ENCODE measurements around the gene CHCHD3. TPM values are rescaled to one million over a fixed set of nuclear protein-coding genes. Genes with fewer than 3 reads are reported as not detected.

Gene CHCHD3
- total RNA-seq, 2 experiments from 2014 or later, result 83.5 to 83.8 TPM

DNA sequence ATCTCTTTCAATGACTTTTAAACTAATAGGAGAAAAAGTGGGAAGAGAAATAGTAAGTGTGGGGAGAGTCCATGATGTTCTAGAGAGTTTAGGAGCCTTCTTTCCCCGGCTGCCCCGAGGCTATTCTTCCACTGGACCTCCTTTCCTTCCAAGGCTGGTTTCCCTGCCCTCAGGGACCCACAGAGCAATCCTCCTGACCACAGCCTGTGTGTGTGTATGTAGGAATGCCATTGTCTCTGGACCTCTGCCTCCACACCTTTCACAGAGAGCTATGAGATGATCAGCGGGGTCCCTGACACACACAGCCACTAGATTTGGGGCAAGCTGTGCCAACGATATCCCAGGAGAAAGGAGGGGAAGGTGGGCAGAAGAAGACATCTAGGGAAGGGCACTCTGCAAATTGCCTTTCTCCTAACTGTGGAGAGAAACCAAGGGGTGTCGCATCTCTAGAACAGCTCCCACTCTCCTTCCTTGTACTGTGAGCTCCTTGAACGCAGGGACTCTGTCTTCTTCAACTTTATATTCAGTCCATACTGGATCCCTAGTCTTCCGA, 13.3 kb upstream of the CHCHD3 start:
- Histone ChIP-seq H3K27ac (ENCODE audit: low read depth, low read length, poor library complexity, severe bottlenecking) (no peak overlapping the region), H3K4me2 (ENCODE audit: low read length) (no peak overlapping the region), H3K79me2 (ENCODE audit: insufficient read depth, low read depth, low read length) (no peaks in the 10 kb centered on the region), H3K9me3 (ENCODE audit: low read length) (no peaks in the 10 kb centered on the region), H3K9me2 (ENCODE audit: insufficient read depth, low read length) (no peaks in the 10 kb centered on the region), H4K20me1 (ENCODE audit: insufficient read depth, low read length) (no peaks in the 10 kb centered on the region), H3K36me3 (ENCODE audit: insufficient read depth, low read length) (no peaks in the 10 kb centered on the region), H3K4me3 (ENCODE audit: low read depth, low read length, poor library complexity, severe bottlenecking) (no peak overlapping the region), H3K4me1 (ENCODE audit: insufficient read depth, low read length, poor library complexity, severe bottlenecking) (no peaks in the 10 kb centered on the region), H2AFZ (ENCODE audit: low read length) (no peak overlapping the region)
- intact Hi-C loops (cut with micrococcal nuclease; ENCODE audit: unreplicated experiment), result no loop called here
- ChIA-PET CTCF (ENCODE audit: unreplicated experiment) (no interaction called here), POLR2A (no interaction called here)
- no peak for TF ChIP-seq CTCF (conservative IDR thresholded peaks at IDR 0.05; ENCODE audit: low read length)
- TF ChIP-seq EZH2phosphoT487 (IDR thresholded peaks at IDR 0.05; ENCODE audit: borderline replicate concordance, low read depth, low read length), result no peak
- no peak for DNase-seq (ENCODE audit: low spot score)
- no TSS peak for BruUV-seq (replicated peaks)

DNA sequence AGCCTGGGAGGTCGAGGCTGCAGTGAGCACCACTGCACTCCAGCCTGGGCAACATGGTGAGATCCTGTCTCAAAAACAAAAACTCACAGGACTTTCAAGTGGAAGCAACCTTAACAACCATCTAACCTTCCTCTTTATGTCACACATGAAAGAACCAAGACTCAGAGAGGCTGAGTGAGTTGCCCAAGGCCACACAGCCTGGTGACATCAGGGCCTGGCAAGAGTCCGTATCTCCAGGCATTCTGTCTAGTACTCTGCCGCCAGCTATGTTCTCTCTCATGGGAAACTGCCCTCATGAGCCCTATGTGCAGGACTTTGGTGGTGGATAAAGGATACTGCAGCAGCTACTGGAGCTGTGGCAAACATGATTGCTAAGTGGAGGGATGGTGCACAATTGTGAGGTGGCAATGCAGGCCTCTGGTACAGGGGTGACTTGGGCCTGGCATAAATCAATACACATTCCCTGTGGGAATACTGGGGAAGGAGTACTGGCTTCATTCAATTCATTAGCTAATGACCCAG, 10.1 kb upstream of the CHCHD3 start:
- Histone ChIP-seq H3K4me1 (ENCODE audit: insufficient read depth, low read length, poor library complexity, severe bottlenecking) (no peaks in the 10 kb centered on the region), H3K9me3 (ENCODE audit: low read length) (no peaks in the 10 kb centered on the region), H3K4me3 (ENCODE audit: low read depth, low read length, poor library complexity, severe bottlenecking) (no peak overlapping the region), H3K36me3 (ENCODE audit: insufficient read depth, low read length) (no peaks in the 10 kb centered on the region), H3K4me2 (ENCODE audit: low read length) (no peak overlapping the region), H3K9me2 (ENCODE audit: insufficient read depth, low read length) (no peaks in the 10 kb centered on the region), H4K20me1 (ENCODE audit: insufficient read depth, low read length) (no peaks in the 10 kb centered on the region), H3K27ac (ENCODE audit: low read depth, low read length, poor library complexity, severe bottlenecking) (no peak overlapping the region), H3K79me2 (ENCODE audit: insufficient read depth, low read depth, low read length) (no peaks in the 10 kb centered on the region), H2AFZ (ENCODE audit: low read length) (no peak overlapping the region)
- no peak for DNase-seq (ENCODE audit: low spot score)
- BruUV-seq (replicated peaks), result no TSS peak
- ChIA-PET CTCF (ENCODE audit: unreplicated experiment) (no interaction called here), POLR2A (interaction anchor here (0.6 to 1.4 kb wide), 2 partner anchors 10 to 393 kb away, joined by 3 to 4 read pairs; partner anchors contain the start of gene CHCHD3)
- intact Hi-C loops (cut with micrococcal nuclease; ENCODE audit: unreplicated experiment), result no loop called here
- TF ChIP-seq EZH2phosphoT487 (IDR thresholded peaks at IDR 0.05; ENCODE audit: borderline replicate concordance, low read depth, low read length) (no peak), CTCF (conservative IDR thresholded peaks at IDR 0.05; ENCODE audit: low read length) (no peak)

DNA sequence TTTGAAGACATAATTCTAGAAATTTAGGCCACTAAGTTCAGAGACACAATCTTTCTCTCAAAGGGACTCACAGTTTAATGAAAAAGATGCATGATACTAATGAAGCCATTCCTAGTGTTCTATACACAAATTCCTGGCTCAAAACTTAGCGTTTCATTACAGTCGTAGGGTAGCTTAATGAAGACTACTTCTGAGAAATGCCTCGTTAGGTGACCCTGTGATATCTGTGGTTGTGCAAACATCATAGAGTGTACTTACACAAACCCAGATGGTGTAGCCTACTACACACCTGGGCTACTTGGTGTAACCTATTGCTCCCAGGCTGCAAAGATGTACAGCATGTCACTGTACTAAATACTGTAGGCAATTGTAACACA, 488 bp upstream of the CHCHD3 start:
- Histone ChIP-seq H3K79me2 (ENCODE audit: insufficient read depth, low read depth, low read length) (peaks cover 44% of the 10 kb centered on the region), H2AFZ (ENCODE audit: low read length) (peak overlapping the region; percentile 95), H3K36me3 (ENCODE audit: insufficient read depth, low read length) (peaks cover 26% of the 10 kb centered on the region), H3K27ac (ENCODE audit: low read depth, low read length, poor library complexity, severe bottlenecking) (no peak overlapping the region), H3K9me3 (ENCODE audit: low read length) (no peaks in the 10 kb centered on the region), H3K9me2 (ENCODE audit: insufficient read depth, low read length) (no peaks in the 10 kb centered on the region), H3K4me2 (ENCODE audit: low read length) (peak overlapping the region; percentile 40), H4K20me1 (ENCODE audit: insufficient read depth, low read length) (peaks cover 20% of the 10 kb centered on the region), H3K4me3 (ENCODE audit: low read depth, low read length, poor library complexity, severe bottlenecking) (no peak overlapping the region), H3K4me1 (ENCODE audit: insufficient read depth, low read length, poor library complexity, severe bottlenecking) (peaks cover 18% of the 10 kb centered on the region)
- CTCF ChIA-PET (ENCODE audit: unreplicated experiment), result interaction anchor here (1.0 kb wide), 1 partner anchor 41 kb away, joined by 3 read pairs; no protein-coding TSS in a partner anchor
- no peak for DNase-seq (ENCODE audit: low spot score)
- intact Hi-C loops (cut with micrococcal nuclease; ENCODE audit: unreplicated experiment), result loop anchor here (5.0 kb wide), 1 partner anchor 170 kb away; the partner anchor contains the start of gene EXOC4
- POLR2A ChIA-PET, result interaction anchor here (0.6 to 1.4 kb wide), 10 partner anchors 9 to 1154 kb away, joined by 3 to 5 read pairs (median 3); no protein-coding TSS in a partner anchor
- BruUV-seq (replicated peaks), result no TSS peak
- TF ChIP-seq CTCF (conservative IDR thresholded peaks at IDR 0.05; ENCODE audit: low read length), result no peak
- TF ChIP-seq EZH2phosphoT487 (IDR thresholded peaks at IDR 0.05; ENCODE audit: borderline replicate concordance, low read depth, low read length), result no peak
